Peyer's patch (tissue), 4 donors: ENCODE data around the gene PIK3R3.

Experiments used
- CTCF ChIP-seq, 6 experiments: fragments of 450-650 bp in 4 of 6; fragments of 200-600 bp in 2 of 6; sonication (generic) in 1 of 6; IDR thresholded peaks; one replicate each; pipeline ENCODE4 v1.5.1; 2017 to 2019; ENCODE audit warnings: antibody characterized with exemption in 6 of 6, mild to moderate bottlenecking in 3 of 6, moderate library complexity in 1 of 6
- POLR2A ChIP-seq, 2 donors: fragments of 450-650 bp; IDR thresholded peaks; one replicate each; pipeline ENCODE4 v1.5.1; 2017; ENCODE audit warnings: antibody characterized with exemption in 2 of 2, mild to moderate bottlenecking in 2 of 2, moderate library complexity in 2 of 2

DNA sequence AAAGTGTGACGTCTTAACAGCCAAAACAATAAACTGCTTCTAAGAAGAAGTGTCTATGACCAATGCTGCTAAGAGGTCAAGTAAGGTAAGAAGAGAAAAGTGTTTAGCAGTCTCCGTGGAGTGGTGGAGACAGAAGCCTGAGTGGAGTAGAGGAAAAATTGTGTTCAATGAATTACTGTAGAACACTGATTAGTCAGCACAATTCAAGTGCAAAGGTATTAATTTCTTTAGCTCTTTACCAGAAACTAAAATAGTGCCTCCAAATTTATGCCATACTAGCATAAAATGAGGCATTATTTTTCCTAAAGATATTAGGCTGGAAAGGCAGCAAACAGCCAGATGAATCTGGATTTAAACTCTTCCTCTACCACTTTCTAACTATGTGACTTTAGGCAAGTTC lies 56.1 kb downstream of the PIK3R3 start:
- no peak for TF ChIP-seq CTCF (IDR thresholded peaks at IDR 0.05)
- TF ChIP-seq POLR2A (IDR thresholded peaks at IDR 0.05): no peak
